Measurements from ENCODE around the gene POU3F3.

Gene POU3F3

DNA sequence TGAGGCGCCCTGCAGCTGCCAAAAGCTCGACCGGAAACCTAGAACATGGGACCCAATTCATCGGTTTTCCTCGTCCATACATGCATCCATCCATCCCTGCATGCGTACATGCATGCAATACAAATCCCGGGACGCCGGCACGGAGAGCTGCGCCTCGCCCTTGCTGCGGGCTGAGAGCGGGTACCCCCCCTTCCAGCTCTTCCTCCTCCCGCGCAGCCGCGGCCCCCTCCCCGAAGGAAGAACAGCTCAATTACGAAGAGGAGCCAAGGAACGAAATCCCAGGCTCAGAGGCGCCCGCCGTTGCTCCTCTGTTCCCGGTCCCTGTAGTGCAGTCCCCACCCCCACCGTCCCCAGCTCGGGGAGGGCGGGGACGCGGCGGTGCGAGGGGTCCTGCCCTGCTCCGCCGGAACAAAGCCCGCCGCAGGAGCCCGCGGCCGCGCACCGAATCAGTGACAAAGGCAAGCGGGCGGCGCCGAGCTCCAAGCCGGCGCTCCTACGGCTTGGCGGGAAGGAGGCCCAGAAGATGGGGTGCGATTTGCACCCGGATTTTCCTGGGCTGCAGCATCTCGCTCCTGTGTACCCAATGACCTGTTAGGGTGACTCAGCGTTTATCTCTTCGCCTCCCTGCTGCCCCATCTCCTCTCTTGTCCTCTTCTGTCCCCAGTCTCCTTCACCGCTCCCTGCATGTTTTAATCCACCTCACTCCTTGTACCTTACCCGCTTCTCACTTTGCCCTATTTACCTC lies 8.9 kb upstream of the POU3F3 start:
- peaks cover 26% of the 10 kb centered on the region for H3K4me1 Mint-ChIP-seq
- TF ChIP-seq CTCF (IDR thresholded peaks at IDR 0.05; ENCODE audit: unreplicated experiment in 3 of 3): no peak
- H3K27ac Mint-ChIP-seq: peak overlapping the region; percentile 76 to 91 (median 89)
- H3K4me3 Mint-ChIP-seq: peak overlapping the region; percentile 78 to 85 (median 82)
- H3K36me3 Mint-ChIP-seq (ENCODE audit: low read depth): no peaks in the 10 kb centered on the region
- no peaks in the 10 kb centered on the region for H3K9me3 Mint-ChIP-seq
- peaks cover 97% of the 10 kb centered on the region for H3K27me3 Mint-ChIP-seq (ENCODE audit: low read depth)

GRCh38 chr2:104845552-104845931 lies 8.4 kb upstream of the POU3F3 start:
- Mint-ChIP-seq H3K27ac (peak overlapping the region; percentile 76 to 91 (median 89)), H3K4me3 (peak overlapping the region; percentile 78 to 85 (median 78)), H3K4me1 (peaks cover 26% of the 10 kb centered on the region), H3K9me3 (no peaks in the 10 kb centered on the region), H3K27me3 (ENCODE audit: low read depth) (peaks cover 97% of the 10 kb centered on the region), H3K36me3 (ENCODE audit: low read depth) (no peaks in the 10 kb centered on the region)
- no peak for TF ChIP-seq CTCF (IDR thresholded peaks at IDR 0.05; ENCODE audit: unreplicated experiment in 3 of 3)

DNA sequence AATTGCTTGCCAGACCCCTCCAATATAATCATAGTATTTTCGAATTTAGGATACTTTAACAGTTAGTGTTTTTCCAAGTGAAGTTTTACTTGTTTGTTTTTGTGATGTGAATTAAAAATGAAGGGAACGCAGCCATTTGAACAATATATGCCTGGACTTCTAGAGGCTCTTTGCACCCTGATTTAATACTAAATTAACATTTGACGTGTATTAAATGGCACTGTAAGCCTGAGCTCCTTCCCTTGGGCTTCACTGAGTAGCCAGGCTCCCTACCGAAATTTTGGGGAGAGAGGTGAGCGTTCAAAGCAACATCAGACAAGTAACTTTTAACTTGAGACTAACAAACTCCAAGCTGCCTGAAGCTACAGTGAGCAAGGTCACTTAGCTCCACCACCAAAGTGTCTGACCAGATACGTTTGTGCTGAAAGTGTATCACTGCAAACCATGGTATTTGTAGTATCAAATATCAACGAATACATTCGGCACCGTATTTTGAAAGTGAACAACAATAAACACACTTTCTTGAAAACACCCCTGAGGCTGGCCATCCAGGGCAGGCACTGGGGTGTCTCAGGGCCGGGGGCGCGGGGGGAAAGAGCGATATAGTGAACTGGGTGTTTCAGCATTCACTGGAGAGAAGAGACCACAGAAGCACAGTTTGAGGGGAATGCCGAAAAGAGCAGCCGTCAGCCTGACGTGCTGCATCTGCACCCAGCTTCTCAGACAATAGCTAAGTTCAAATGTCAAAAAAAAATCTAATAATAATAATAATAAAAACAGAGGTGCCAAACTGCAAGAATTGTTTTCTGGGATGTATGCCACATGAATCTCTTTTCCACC lies 7.7 kb upstream of the POU3F3 start:
- no peaks in the 10 kb centered on the region for H3K9me3 Mint-ChIP-seq
- peaks cover 97% of the 10 kb centered on the region for H3K27me3 Mint-ChIP-seq (ENCODE audit: low read depth)
- H3K27ac Mint-ChIP-seq: peak overlapping the region; percentile 24 to 91 (median 89)
- H3K4me3 Mint-ChIP-seq: peak overlapping the region; percentile 78 to 85 (median 78)
- no peak for TF ChIP-seq CTCF (IDR thresholded peaks at IDR 0.05; ENCODE audit: unreplicated experiment in 3 of 3)
- peaks cover 26% of the 10 kb centered on the region for H3K4me1 Mint-ChIP-seq
- H3K36me3 Mint-ChIP-seq (ENCODE audit: low read depth): no peaks in the 10 kb centered on the region

GRCh38 chr2:104846786-104847585 lies 6.9 kb upstream of the POU3F3 start:
- Mint-ChIP-seq H3K27me3 (ENCODE audit: low read depth) (peaks cover 97% of the 10 kb centered on the region), H3K4me1 (peaks cover 19% of the 10 kb centered on the region), H3K27ac (peak overlapping the region; percentile 24 to 91 (median 89)), H3K36me3 (ENCODE audit: low read depth) (no peaks in the 10 kb centered on the region), H3K4me3 (peak overlapping the region; percentile 11 to 68 (median 54)), H3K9me3 (no peaks in the 10 kb centered on the region)
- no peak for TF ChIP-seq CTCF (IDR thresholded peaks at IDR 0.05; ENCODE audit: unreplicated experiment in 3 of 3)

- Mint-ChIP-seq H3K36me3 (ENCODE audit: low read depth) (no peaks in the 10 kb centered on the region), H3K4me1 (peaks cover 22% of the 10 kb centered on the region), H3K9me3 (no peaks in the 10 kb centered on the region), H3K4me3 (peak overlapping the region; percentile 10 to 68 (median 11)), H3K27me3 (ENCODE audit: low read depth) (peaks cover 97% of the 10 kb centered on the region), H3K27ac (peak overlapping the region in 2 of 3 experiments; percentile 89 to 91)
- no peak for TF ChIP-seq CTCF (IDR thresholded peaks at IDR 0.05; ENCODE audit: unreplicated experiment in 3 of 3)
Observed at GRCh38 chr2:104847586-104848160, 6.2 kb upstream of the POU3F3 start.

Data from nephron (organoid).